Smooth muscle cell (in vitro differentiated cells): ENCODE data around the gene PSMD4. TPM values are rescaled to one million over a fixed set of nuclear protein-coding genes. Genes with fewer than 3 reads are reported as not detected.
A peak's percentile ranks its signal among the peaks of the same experiment; 100 is the strongest.
"Not testable (repeated sequence)": the region's sequence is repeated elsewhere in the genome, so short reads cannot be mapped to it uniquely, and the experiment has no call there.

ENCODE experiments used
- DNase-seq: peaks from one replicate; lab custom pipeline; 2025; ENCODE audit not compliant: unreplicated experiment; lab: John Stamatoyannopoulos, UW
- H2AFZ ChIP-seq: fragments of 200-600 bp; sonication (generic); 2 replicates; pipeline ENCODE4 v1.6.0; 2016; ENCODE audit warnings: antibody characterized with exemption, low read depth, mild to moderate bottlenecking
- H3F3A ChIP-seq: fragments of 200-600 bp; sonication (generic); 2 replicates; pipeline ENCODE4 v1.6.0; 2017; ENCODE audit warnings: antibody characterized with exemption, low read depth
- H3K27ac ChIP-seq: fragments of 200-600 bp; sonication (generic); 2 replicates; pipeline ENCODE4 v1.5.1; 2016; ENCODE audit warnings: low read depth, mild to moderate bottlenecking
- H3K27me3 ChIP-seq: fragments of 200-600 bp; sonication (generic); 2 replicates; pipeline ENCODE4 v1.6.1; 2016; ENCODE audit warnings: low read depth, mild to moderate bottlenecking
- H3K36me3 ChIP-seq: fragments of 200-600 bp; sonication (generic); 2 replicates; pipeline ENCODE4 v1.5.1; 2016; ENCODE audit warnings: low read depth
- H3K4me1 ChIP-seq: fragments of 200-600 bp; sonication (generic); 2 replicates; pipeline ENCODE4 v1.5.1; 2016; ENCODE audit warnings: low read depth
- H3K4me2 ChIP-seq: fragments of 200-600 bp; sonication (generic); 2 replicates; pipeline ENCODE4 v1.6.0; 2016; ENCODE audit warnings: mild to moderate bottlenecking
- H3K4me3 ChIP-seq: fragments of 200-600 bp; sonication (generic); 2 replicates; pipeline ENCODE4 v1.5.1; 2016; ENCODE audit warnings: mild to moderate bottlenecking
- H3K79me2 ChIP-seq: fragments of 200-600 bp; sonication (generic); 2 replicates; pipeline ENCODE4 v1.6.0; 2016; ENCODE audit warnings: low read depth, mild to moderate bottlenecking
- H3K9ac ChIP-seq: fragments of 200-600 bp; sonication (generic); 2 replicates; pipeline ENCODE4 v1.6.0; 2016; ENCODE audit warnings: low read depth
- H3K9me3 ChIP-seq: fragments of 200-600 bp; sonication (generic); replicated peaks from 2 replicates; pipeline ENCODE4 v1.5.1; 2016; ENCODE audit warnings: low read depth
- H4K20me1 ChIP-seq: fragments of 200-600 bp; sonication (generic); 2 replicates; pipeline ENCODE4 v1.6.0; 2016; ENCODE audit warnings: low read depth
- WGBS: methylation state at CpG from one replicate; pipeline ENCODE4 v1.1.7; 2016; ENCODE audit warnings: low lambda C conversion rate; 5-methylcytosine and 5-hydroxymethylcytosine counted together
- polyA plus RNA-seq: library from polyadenylated mRNA; unstranded; fragments of >200 nt; fragmentation: Nextera tagmentation; extraction: Ambion mirVana; gene quantifications from 2 replicates; pipeline ENCODE4 v1.2.1, GENCODE V29; 2016
- total RNA-seq: library from RNA; depleted of rRNA; stranded (reverse); fragments of >200 nt; gene quantifications from 2 replicates; pipeline ENCODE4 v1.2.3, GENCODE V29; 2014
- TF ChIP-seq, protein P1 (sequence below): fragments of 200-600 bp; sonication (generic); IDR thresholded peaks from 2 replicates; pipeline ENCODE4 v1.5.1; 2017; ENCODE audit warnings: borderline replicate concordance, mild to moderate bottlenecking, antibody characterized with exemption; ENCODE audit not compliant: insufficient read depth, poor library complexity, severe bottlenecking

PSMD4 gene
- total and polyA plus RNA-seq, 2 experiments from 2014 or later = 109 to 198 TPM

DNA sequence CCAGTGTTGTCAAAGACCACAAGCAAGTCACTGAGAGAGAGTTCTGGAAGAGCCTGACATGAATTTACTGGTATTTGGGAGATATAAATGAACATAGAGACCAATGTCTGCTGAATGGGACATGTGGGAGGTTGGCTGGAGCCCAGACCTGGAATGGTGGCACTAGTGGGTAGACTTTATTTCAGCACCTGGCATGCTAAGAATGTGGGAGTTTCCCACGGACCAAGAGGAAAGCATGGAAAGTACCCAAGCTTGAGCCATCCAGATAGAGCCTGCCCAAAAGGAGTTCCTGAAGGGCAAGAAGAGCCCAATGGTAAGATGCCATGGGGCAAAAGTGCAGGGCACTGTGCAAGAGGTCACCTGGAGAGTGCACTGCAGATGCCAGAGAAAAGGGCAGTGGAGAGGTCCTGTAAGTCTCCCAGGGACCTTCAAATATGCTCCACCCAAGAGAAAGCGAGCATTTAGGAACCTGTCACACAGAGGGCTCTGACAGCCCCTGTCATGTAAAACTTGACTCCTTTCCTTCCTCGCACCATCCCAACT is 19.5 kb downstream of the PSMD4 start:
- no peak overlapping the region for H3K4me2 ChIP-seq
- H3K27me3 ChIP-seq = no peaks in the 10 kb centered on the region
- DNase-seq = no peak
- H3K36me3 ChIP-seq = no peaks in the 10 kb centered on the region
- H3K4me3 ChIP-seq = no peak overlapping the region
- H3K9me3 ChIP-seq = no peaks in the 10 kb centered on the region
- no peak overlapping the region for H2AFZ ChIP-seq
- H3K79me2 ChIP-seq = no peaks in the 10 kb centered on the region
- no peaks in the 10 kb centered on the region for H3K4me1 ChIP-seq
- no peaks in the 10 kb centered on the region for H4K20me1 ChIP-seq
- no peaks in the 10 kb centered on the region for H3F3A ChIP-seq
- no peak overlapping the region for H3K9ac ChIP-seq
- TF ChIP-seq, protein P1, sequence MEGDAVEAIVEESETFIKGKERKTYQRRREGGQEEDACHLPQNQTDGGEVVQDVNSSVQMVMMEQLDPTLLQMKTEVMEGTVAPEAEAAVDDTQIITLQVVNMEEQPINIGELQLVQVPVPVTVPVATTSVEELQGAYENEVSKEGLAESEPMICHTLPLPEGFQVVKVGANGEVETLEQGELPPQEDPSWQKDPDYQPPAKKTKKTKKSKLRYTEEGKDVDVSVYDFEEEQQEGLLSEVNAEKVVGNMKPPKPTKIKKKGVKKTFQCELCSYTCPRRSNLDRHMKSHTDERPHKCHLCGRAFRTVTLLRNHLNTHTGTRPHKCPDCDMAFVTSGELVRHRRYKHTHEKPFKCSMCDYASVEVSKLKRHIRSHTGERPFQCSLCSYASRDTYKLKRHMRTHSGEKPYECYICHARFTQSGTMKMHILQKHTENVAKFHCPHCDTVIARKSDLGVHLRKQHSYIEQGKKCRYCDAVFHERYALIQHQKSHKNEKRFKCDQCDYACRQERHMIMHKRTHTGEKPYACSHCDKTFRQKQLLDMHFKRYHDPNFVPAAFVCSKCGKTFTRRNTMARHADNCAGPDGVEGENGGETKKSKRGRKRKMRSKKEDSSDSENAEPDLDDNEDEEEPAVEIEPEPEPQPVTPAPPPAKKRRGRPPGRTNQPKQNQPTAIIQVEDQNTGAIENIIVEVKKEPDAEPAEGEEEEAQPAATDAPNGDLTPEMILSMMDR = no peak
- no peak overlapping the region for H3K27ac ChIP-seq
- WGBS = 96% methylated on average over 3 of the region's 3 CpGs

DNA sequence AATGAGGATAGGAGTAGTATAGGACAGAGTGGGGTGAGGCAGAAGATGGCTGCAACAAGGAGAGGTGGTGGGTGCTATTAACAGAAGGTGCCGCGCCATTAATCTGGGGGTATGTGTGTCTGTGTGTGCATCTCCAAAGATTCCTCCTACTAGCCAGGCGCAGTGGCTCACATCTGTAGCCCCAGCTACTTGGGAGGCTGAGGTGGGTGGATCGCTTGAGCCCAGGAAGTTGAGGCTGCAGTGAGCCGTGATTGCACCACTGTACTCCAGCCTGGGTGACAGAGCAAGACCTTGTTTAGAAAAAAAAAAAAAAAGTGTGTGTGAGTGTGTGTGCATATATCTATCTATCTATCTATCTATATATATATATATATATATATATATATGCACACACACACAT is 20.8 kb downstream of the PSMD4 start:
- not testable (repeated sequence) for H3K4me2 ChIP-seq, H3K9ac ChIP-seq, H3K9me3 ChIP-seq, DNase-seq, H2AFZ ChIP-seq, H4K20me1 ChIP-seq, H3F3A ChIP-seq, H3K4me1 ChIP-seq, H3K4me3 ChIP-seq, H3K36me3 ChIP-seq, H3K27me3 ChIP-seq, H3K79me2 ChIP-seq, H3K27ac ChIP-seq
- 91% methylated on average over 5 of the region's 5 CpGs for WGBS

DNA sequence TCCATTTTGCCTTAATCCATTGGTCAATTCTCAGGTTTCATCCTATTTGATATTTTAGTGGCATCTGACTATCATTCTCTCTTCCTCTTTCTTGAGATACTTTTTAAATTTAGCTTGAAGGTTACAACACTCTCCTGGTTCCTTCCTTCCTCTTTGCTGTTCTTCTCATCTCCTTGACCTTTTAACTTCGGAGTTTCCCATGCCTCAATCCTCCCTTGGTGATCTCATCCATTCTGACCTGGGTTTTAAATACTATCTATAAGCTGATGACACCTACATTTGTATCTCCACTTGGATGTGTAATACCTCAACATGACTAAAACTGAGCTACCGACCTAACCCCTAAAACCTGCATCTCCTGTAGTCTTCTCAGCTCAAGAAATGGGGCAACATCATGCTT is 22.7 kb downstream of the PSMD4 start:
- Histone ChIP-seq H4K20me1 (no peaks in the 10 kb centered on the region), H3K79me2 (no peaks in the 10 kb centered on the region), H2AFZ (no peak overlapping the region), H3K9me3 (no peaks in the 10 kb centered on the region), H3F3A (no peaks in the 10 kb centered on the region), H3K4me3 (no peak overlapping the region), H3K27me3 (no peaks in the 10 kb centered on the region), H3K27ac (no peak overlapping the region), H3K9ac (no peak overlapping the region), H3K36me3 (no peaks in the 10 kb centered on the region), H3K4me1 (peaks cover 3% of the 10 kb centered on the region), H3K4me2 (no peak overlapping the region)
- DNase-seq = no peak
- TF ChIP-seq, protein P1 = no peak
- WGBS = 87% methylated on average over 2 of the region's 2 CpGs

DNA sequence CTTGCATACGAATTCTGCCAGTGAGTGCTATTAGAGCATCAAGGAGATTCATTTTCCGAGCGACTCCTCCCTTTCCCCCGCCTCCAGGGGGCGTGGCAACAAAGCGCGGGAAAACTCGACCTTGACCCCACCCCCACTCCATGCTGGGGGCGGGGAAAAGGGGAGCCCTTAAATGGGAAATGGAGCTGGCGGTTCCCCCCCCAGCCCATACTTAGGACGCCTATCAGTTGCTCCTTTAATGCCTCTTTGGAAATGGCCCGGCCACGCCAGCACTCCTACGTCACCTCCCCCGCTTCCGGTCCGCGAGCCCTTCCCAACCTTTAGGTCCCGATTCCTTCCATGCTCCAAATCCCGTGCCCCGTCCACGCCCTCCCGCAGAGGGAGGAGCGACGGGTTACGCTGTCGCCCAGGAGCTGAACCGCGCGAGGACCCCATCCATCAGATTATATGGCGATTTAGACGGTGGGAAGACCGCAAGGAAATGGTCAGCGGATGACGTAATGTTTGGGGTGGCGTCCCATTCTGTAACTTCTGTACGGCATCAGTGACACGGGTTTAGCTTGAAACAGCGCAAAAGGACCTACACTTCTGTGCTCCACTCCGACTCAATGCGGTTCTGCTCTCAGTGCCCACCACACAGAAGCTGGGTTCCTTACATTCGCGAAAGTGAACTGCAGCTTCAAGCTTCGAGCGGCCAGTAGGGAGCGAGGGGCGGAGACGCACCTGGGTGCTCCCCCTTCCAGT is 26.9 kb downstream of the PSMD4 start:
- DNase-seq = peak; percentile 96
- H2AFZ ChIP-seq = no peak overlapping the region

More for the DNA sequence above, 26.9 kb downstream of the PSMD4 start:
- Histone ChIP-seq H3K4me1 (peaks cover 13% of the 10 kb centered on the region), H4K20me1 (peaks cover 32% of the 10 kb centered on the region), H3K4me3 (peak overlapping the region; percentile 84), H3K9ac (peak overlapping the region; percentile 89), H3K79me2 (peaks cover 22% of the 10 kb centered on the region), H3K4me2 (peak overlapping the region; percentile 79), H3K9me3 (no peaks in the 10 kb centered on the region), H3K27ac (peak overlapping the region; percentile 93), H3F3A (no peaks in the 10 kb centered on the region), H3K36me3 (no peaks in the 10 kb centered on the region), H3K27me3 (no peaks in the 10 kb centered on the region)
- TF ChIP-seq, protein P1 = peak; percentile 4
- 1% methylated on average over 47 of the region's 48 CpGs for WGBS
